Spleen (tissue), 7 donors: ENCODE measurements around the gene ANTXR2.

ENCODE experiments used
- CTCF ChIP-seq, 11 experiments: fragments of 200-600 bp in 7 of 11; fragments of 450-650 bp in 4 of 11; sonication (generic) in 4 of 11; IDR thresholded peaks in 8 of 11; conservative IDR thresholded peaks in 3 of 11; 1 replicate in 7 of 11; 2 replicates in 4 of 11; pipeline versions ENCODE4 v1.4.0 to v1.8.0; 2016 to 2021; ENCODE audit warnings: antibody characterized with exemption in 11 of 11, inconsistent platforms in 4 of 11, mild to moderate bottlenecking in 1 of 11
- POLR2A ChIP-seq, 3 donors: fragments of 450-650 bp; IDR thresholded peaks; one replicate each; pipeline ENCODE4 v1.5.1; 2017; ENCODE audit warnings: antibody characterized with exemption in 3 of 3, mild to moderate bottlenecking in 1 of 3
- POLR2AphosphoS5 ChIP-seq, 3 donors: sonication (generic); formaldehyde crosslinking; IDR thresholded peaks; one replicate each; pipeline ENCODE4 v1.5.1; 2017; ENCODE audit warnings: antibody characterized with exemption in 3 of 3
- donor health status: DM: no; HTN: no; CAD: no; lungs with moderate emphysema.
- donor health status: DM: no; HTN: no; CAD: no.
- donor health status: DM: no; HTN: no; CAD: no.

- TF ChIP-seq CTCF (IDR thresholded peaks at IDR 0.05 in 8 of 11, conservative IDR thresholded peaks at IDR 0.05 in 3 of 11) (no peak), POLR2A (IDR thresholded peaks at IDR 0.05) (no peak), POLR2AphosphoS5 (IDR thresholded peaks at IDR 0.05) (no peak)
Observed at GRCh38 chr4:80070880-80071603, 2.0 kb downstream of the ANTXR2 start.
